ENCODE results near the gene TOP1. TPM values are rescaled to one million over a fixed set of nuclear protein-coding genes. Genes with fewer than 3 reads are reported as not detected.
"Not testable (repeated sequence)": the region's sequence is repeated elsewhere in the genome, so short reads cannot be mapped to it uniquely, and the experiment has no call there.

Gene TOP1
- total RNA-seq, 1 experiment from 2014 or later = 21.3 TPM

- peaks cover 81% of the 10 kb centered on the region for H3K36me3 ChIP-seq
- no peaks in the 10 kb centered on the region for H3K27me3 ChIP-seq
- no peak for DNase-seq
- H3K4me3 ChIP-seq = no peak overlapping the region
- no peaks in the 10 kb centered on the region for H3K9me3 ChIP-seq
These were observed 60.9 kb downstream of the TOP1 start for GRCh38 chr20:41089555-41089954.

- DNase-seq = no peak
- Histone ChIP-seq H3K36me3 (peaks cover 76% of the 10 kb centered on the region), H3K4me3 (no peak overlapping the region), H3K27me3 (no peaks in the 10 kb centered on the region), H3K9me3 (no peaks in the 10 kb centered on the region)
These were observed 63.3 kb downstream of the TOP1 start for GRCh38 chr20:41091927-41092326.

- peak; percentile 45 for DNase-seq
- no peaks in the 10 kb centered on the region for H3K9me3 ChIP-seq
- H3K27me3 ChIP-seq = no peaks in the 10 kb centered on the region
- peaks cover 81% of the 10 kb centered on the region for H3K36me3 ChIP-seq
- no peak overlapping the region for H3K4me3 ChIP-seq
These were observed 65.9 kb downstream of the TOP1 start for GRCh38 chr20:41094353-41095055.

- H3K36me3 ChIP-seq = peaks cover 82% of the 10 kb centered on the region
- no peaks in the 10 kb centered on the region for H3K9me3 ChIP-seq
- peak; percentile 39 for DNase-seq
- no peaks in the 10 kb centered on the region for H3K27me3 ChIP-seq
- no peak overlapping the region for H3K4me3 ChIP-seq
These were observed 66.7 kb downstream of the TOP1 start for GRCh38 chr20:41095110-41095969.

- H3K4me3 ChIP-seq = no peak overlapping the region
- H3K9me3 ChIP-seq = no peaks in the 10 kb centered on the region
- peaks cover 93% of the 10 kb centered on the region for H3K36me3 ChIP-seq
- no peak for DNase-seq
- no peaks in the 10 kb centered on the region for H3K27me3 ChIP-seq
These were observed 70.2 kb downstream of the TOP1 start for GRCh38 chr20:41098703-41099250.

- Histone ChIP-seq H3K4me3 (no peak overlapping the region), H3K27me3 (no peaks in the 10 kb centered on the region), H3K36me3 (peaks cover 96% of the 10 kb centered on the region), H3K9me3 (no peaks in the 10 kb centered on the region)
- no peak for DNase-seq
These were observed 71.4 kb downstream of the TOP1 start for GRCh38 chr20:41100001-41100480.

DNA sequence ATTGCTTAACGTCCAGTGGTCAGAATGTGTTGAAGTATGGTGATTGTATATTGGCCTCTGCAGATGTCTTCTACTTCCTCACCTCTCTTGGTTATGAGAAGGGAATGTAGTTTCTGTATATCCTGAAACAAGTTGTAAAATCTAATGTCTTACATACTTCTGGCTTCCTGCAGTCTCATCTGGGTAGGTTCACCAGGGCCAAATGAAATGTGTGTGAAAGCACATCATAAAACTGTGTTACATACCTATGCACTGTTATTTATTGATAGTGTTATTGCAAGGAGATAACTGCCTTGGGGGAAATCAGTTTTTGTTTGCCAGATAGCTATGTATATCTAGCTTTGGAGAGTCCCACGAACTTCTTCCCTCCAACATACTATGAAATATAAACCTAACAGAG, 73.0 kb downstream of the TOP1 start:
- Histone ChIP-seq H3K27me3 (no peaks in the 10 kb centered on the region), H3K9me3 (no peaks in the 10 kb centered on the region), H3K4me3 (no peak overlapping the region), H3K36me3 (peaks cover 93% of the 10 kb centered on the region)
- no peak for DNase-seq

GRCh38 chr20:41108531-41108930, 79.9 kb downstream of the TOP1 start:
- peaks cover 67% of the 10 kb centered on the region for H3K36me3 ChIP-seq
- H3K27me3 ChIP-seq = no peaks in the 10 kb centered on the region
- no peaks in the 10 kb centered on the region for H3K9me3 ChIP-seq
- no peak overlapping the region for H3K4me3 ChIP-seq
- DNase-seq = no peak

DNA sequence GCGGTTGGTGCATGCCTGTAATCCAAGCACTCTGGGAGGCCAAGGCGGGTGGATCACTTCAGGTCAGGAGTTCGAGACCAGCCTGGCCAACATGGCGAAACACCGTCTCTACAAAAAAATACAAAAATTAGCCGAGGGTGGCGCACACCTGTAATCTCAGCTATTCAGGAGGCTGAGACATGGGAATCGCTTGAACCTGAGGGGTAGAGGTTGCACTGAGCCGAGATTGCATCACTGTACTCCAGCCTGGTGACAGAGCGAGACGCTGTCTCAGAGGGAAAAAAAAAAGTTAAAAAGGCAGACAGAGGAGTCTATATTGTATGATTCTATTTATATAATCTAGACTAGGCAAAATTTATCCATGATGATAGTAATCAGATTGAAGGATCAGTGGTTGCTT, 81.4 kb downstream of the TOP1 start:
- peaks cover 64% of the 10 kb centered on the region for H3K36me3 ChIP-seq
- H3K4me3 ChIP-seq = no peak overlapping the region
- no peaks in the 10 kb centered on the region for H3K9me3 ChIP-seq
- DNase-seq = no peak
- H3K27me3 ChIP-seq = no peaks in the 10 kb centered on the region

GRCh38 chr20:41110930-41111577, 82.4 kb downstream of the TOP1 start:
- H3K36me3 ChIP-seq = peaks cover 71% of the 10 kb centered on the region

GRCh38 chr20:41111578-41111951, 82.9 kb downstream of the TOP1 start:
- no peak overlapping the region for H3K4me3 ChIP-seq
- DNase-seq = no peak
- H3K9me3 ChIP-seq = no peaks in the 10 kb centered on the region
- no peaks in the 10 kb centered on the region for H3K27me3 ChIP-seq
- H3K36me3 ChIP-seq = peaks cover 71% of the 10 kb centered on the region

More at GRCh38 chr20:41110930-41111577, 82.4 kb downstream of the TOP1 start:
- Histone ChIP-seq H3K4me3 (no peak overlapping the region), H3K9me3 (no peaks in the 10 kb centered on the region), H3K27me3 (no peaks in the 10 kb centered on the region)
- no peak for DNase-seq

DNA sequence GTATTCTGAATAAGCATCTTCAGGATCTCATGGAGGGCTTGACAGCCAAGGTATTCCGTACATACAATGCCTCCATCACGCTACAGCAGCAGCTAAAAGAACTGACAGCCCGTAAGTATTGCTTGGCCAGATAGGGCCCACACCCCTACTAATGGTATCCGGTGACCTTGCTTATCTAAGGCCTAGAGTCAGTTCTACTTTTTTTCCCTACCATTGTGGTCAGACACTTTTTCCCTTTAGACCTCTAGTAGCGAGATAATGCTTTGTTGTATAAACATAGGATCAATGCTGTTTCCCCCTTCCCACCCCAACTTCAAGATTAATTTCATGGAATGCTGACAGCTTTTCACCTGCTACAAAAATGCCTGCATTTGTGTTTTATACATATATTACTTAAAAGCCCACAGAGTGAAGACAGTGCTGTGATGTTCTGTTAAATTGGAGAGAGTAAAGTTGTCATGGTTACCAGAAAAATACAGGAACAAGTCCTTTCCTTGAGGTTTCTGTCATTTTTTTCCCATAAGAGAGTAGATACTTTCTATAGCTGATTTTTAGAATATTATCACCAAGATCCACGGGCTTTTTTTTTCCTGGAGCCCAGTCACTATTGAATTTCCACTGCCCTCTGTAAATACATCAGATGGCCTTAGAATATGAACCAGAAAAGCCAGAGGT, 87.8 kb downstream of the TOP1 start:
- no peak for DNase-seq
- peaks cover 91% of the 10 kb centered on the region for H3K36me3 ChIP-seq
- H3K9me3 ChIP-seq = no peaks in the 10 kb centered on the region
- no peaks in the 10 kb centered on the region for H3K27me3 ChIP-seq
- no peak overlapping the region for H3K4me3 ChIP-seq

DNA sequence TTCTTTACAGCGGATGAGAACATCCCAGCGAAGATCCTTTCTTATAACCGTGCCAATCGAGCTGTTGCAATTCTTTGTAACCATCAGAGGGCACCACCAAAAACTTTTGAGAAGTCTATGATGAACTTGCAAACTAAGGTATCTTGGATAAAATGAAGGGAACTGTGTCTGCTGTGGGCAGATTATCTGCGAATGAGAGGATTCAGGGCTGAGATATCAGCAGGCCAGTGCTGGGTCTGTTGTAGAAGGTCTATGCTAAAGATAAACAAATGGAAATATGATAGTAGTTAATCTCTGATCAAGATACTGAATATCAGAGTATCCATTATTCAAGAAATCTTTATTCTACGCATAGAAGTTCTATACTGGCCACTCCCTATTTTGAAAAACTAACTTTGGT, 89.5 kb downstream of the TOP1 start:
- peaks cover 93% of the 10 kb centered on the region for H3K36me3 ChIP-seq
- not testable (repeated sequence) for H3K9me3 ChIP-seq, DNase-seq, H3K4me3 ChIP-seq, H3K27me3 ChIP-seq

GRCh38 chr20:41118632-41119031, 90.0 kb downstream of the TOP1 start:
- Histone ChIP-seq H3K27me3 (no peaks in the 10 kb centered on the region), H3K4me3 (no peak overlapping the region), H3K36me3 (peaks cover 95% of the 10 kb centered on the region), H3K9me3 (no peaks in the 10 kb centered on the region)
- DNase-seq = no peak

GRCh38 chr20:41119614-41120561, 91.3 kb downstream of the TOP1 start:
- Histone ChIP-seq H3K9me3 (no peaks in the 10 kb centered on the region), H3K27me3 (no peaks in the 10 kb centered on the region), H3K4me3 (no peak overlapping the region), H3K36me3 (peaks cover 92% of the 10 kb centered on the region)
- no peak for DNase-seq

Data from MG63 (cell line).